HG02798 (cell line): Measurements from ENCODE around the gene VPS13D.

ENCODE experiments used
- ATAC-seq: cut with Tn5 transposase; IDR thresholded peaks from one replicate; pipeline ENCODE4 v1.9.1; 2021; ENCODE audit warnings: mild to moderate bottlenecking; ENCODE audit not compliant: unreplicated experiment, poor library complexity

The VPS13D gene

GRCh38 chr1:12414444-12415018 lies 184.7 kb downstream of the VPS13D start:
- ATAC-seq = no peak

GRCh38 chr1:12415038-12415466 lies 185.2 kb downstream of the VPS13D start:
- ATAC-seq = no peak

GRCh38 chr1:12416101-12416500 lies 186.3 kb downstream of the VPS13D start:
- no peak for ATAC-seq

GRCh38 chr1:12416744-12417143 lies 186.9 kb downstream of the VPS13D start:
- ATAC-seq = no peak

GRCh38 chr1:12417389-12417788 lies 187.6 kb downstream of the VPS13D start:
- ATAC-seq = no peak

- no peak for ATAC-seq
Measured at GRCh38 chr1:12420171-12420570, 190.3 kb downstream of the VPS13D start.

- ATAC-seq = no peak
Measured at GRCh38 chr1:12422488-12422887, 192.7 kb downstream of the VPS13D start.

- no peak for ATAC-seq
Measured at GRCh38 chr1:12424087-12424529, 194.3 kb downstream of the VPS13D start.

GRCh38 chr1:12424793-12425192 lies 195.0 kb downstream of the VPS13D start:
- ATAC-seq = no peak

GRCh38 chr1:12426030-12426429 lies 196.2 kb downstream of the VPS13D start:
- ATAC-seq = no peak

GRCh38 chr1:12428334-12428733 lies 198.5 kb downstream of the VPS13D start:
- ATAC-seq = no peak

GRCh38 chr1:12430525-12430924 lies 200.7 kb downstream of the VPS13D start:
- ATAC-seq = no peak

GRCh38 chr1:12432897-12433296 lies 203.1 kb downstream of the VPS13D start:
- ATAC-seq = no peak

- ATAC-seq = no peak
Measured at GRCh38 chr1:12433323-12434053, 203.7 kb downstream of the VPS13D start.

GRCh38 chr1:12434174-12434573 lies 204.3 kb downstream of the VPS13D start:
- peak; percentile 40 for ATAC-seq

- ATAC-seq = no peak
Measured at GRCh38 chr1:12434686-12435085, 204.9 kb downstream of the VPS13D start.

GRCh38 chr1:12435639-12436344 lies 206.0 kb downstream of the VPS13D start:
- ATAC-seq = peak; percentile 73

GRCh38 chr1:12436345-12436658 lies 206.5 kb downstream of the VPS13D start:
- no peak for ATAC-seq

- no peak for ATAC-seq
Measured at GRCh38 chr1:12436817-12437599, 207.2 kb downstream of the VPS13D start.

GRCh38 chr1:12437629-12438028 lies 207.8 kb downstream of the VPS13D start:
- ATAC-seq = no peak
